ENCODE measurements around the gene LMNTD2.

GRCh38 chr11:555227-555779 is 5.2 kb downstream of the LMNTD2 start:
- TF ChIP-seq CTCF (IDR thresholded peaks at IDR 0.05) (no peak), POLR2A (IDR thresholded peaks at IDR 0.05) (no peak)

All from uterus (tissue), 2 donors.